DMS53 (cell line): ENCODE results near the gene SYPL1.
A peak's percentile ranks its signal among the peaks of the same experiment; 100 is the strongest.

Source experiments
- DNase-seq: peaks from one replicate; lab custom pipeline; 2025; lab: John Stamatoyannopoulos, UW

The SYPL1 gene

GRCh38 chr7:106121189-106121810, 9.2 kb upstream of the SYPL1 start:
- DNase-seq: no peak

- no peak for DNase-seq
These were observed 8.4 kb upstream of the SYPL1 start for GRCh38 chr7:106120500-106120899.

- DNase-seq: no peak
These were observed 7.6 kb upstream of the SYPL1 start for GRCh38 chr7:106119719-106120118.

GRCh38 chr7:106117786-106118544, 5.9 kb upstream of the SYPL1 start:
- DNase-seq: no peak

GRCh38 chr7:106116161-106116704, 4.1 kb upstream of the SYPL1 start:
- DNase-seq: no peak

- peak; percentile 57 for DNase-seq
These were observed 2.7 kb upstream of the SYPL1 start for GRCh38 chr7:106114716-106115383.

GRCh38 chr7:106112972-106113421, 885 bp upstream of the SYPL1 start:
- DNase-seq: peak; percentile 49

GRCh38 chr7:106111655-106112117, 426 bp downstream of the SYPL1 start:
- DNase-seq: peak; percentile 97

- DNase-seq: peak; percentile 60
These were observed 1.0 kb downstream of the SYPL1 start for GRCh38 chr7:106110885-106111654.

GRCh38 chr7:106110238-106110560, 1.9 kb downstream of the SYPL1 start:
- DNase-seq: no peak

- DNase-seq: no peak
These were observed 2.4 kb downstream of the SYPL1 start for GRCh38 chr7:106109521-106110237.

- DNase-seq: no peak
These were observed 3.1 kb downstream of the SYPL1 start for GRCh38 chr7:106108991-106109390.

- no peak for DNase-seq
These were observed 7.3 kb downstream of the SYPL1 start for GRCh38 chr7:106104721-106105260.

- no peak for DNase-seq
These were observed 9.6 kb downstream of the SYPL1 start for GRCh38 chr7:106102387-106102966.

GRCh38 chr7:106101726-106102125, 10.4 kb downstream of the SYPL1 start:
- DNase-seq: no peak

GRCh38 chr7:106100863-106101629, 11.1 kb downstream of the SYPL1 start:
- DNase-seq: no peak

GRCh38 chr7:106099539-106099938, 12.6 kb downstream of the SYPL1 start:
- no peak for DNase-seq

GRCh38 chr7:106098889-106099288, 13.2 kb downstream of the SYPL1 start:
- no peak for DNase-seq

- DNase-seq: no peak
These were observed 16.5 kb downstream of the SYPL1 start for GRCh38 chr7:106095634-106096033.

GRCh38 chr7:106094780-106095179, 17.3 kb downstream of the SYPL1 start:
- no peak for DNase-seq
